H9 (cell line): ENCODE measurements around the gene UBQLN2. TPM values are rescaled to one million over a fixed set of nuclear protein-coding genes. Genes with fewer than 3 reads are reported as not detected.

ENCODE experiments used
- DNase-seq: peaks from one replicate; pipeline ENCODE4 v3.0.0-alpha.2; 2017
- H2AFZ ChIP-seq: one replicate; pipeline ENCODE4 v1.6.1; 2013; ENCODE audit warnings: mild to moderate bottlenecking, low read length, control low read depth, moderate library complexity
- H2AK5ac ChIP-seq: 2 replicates; pipeline ENCODE4 v1.6.1; 2013; ENCODE audit warnings: low read length, control low read depth, mixed read lengths; ENCODE audit not compliant: insufficient read length
- H2BK120ac ChIP-seq: one replicate; pipeline ENCODE4 v1.6.1; 2013; ENCODE audit warnings: low read depth, mild to moderate bottlenecking, low read length, control low read depth, inconsistent platforms; ENCODE audit not compliant: poor library complexity, severe bottlenecking
- H2BK12ac ChIP-seq: 2 replicates; pipeline ENCODE4 v1.6.1; 2013; ENCODE audit warnings: low read length, control low read depth, mixed read lengths, low read depth; ENCODE audit not compliant: insufficient read length
- H2BK15ac ChIP-seq: 2 replicates; pipeline ENCODE4 v1.6.1; 2013; ENCODE audit warnings: low read depth, low read length, control low read depth
- H2BK20ac ChIP-seq: one replicate; pipeline ENCODE4 v1.6.1; 2013; ENCODE audit warnings: low read depth, mild to moderate bottlenecking, low read length, control low read depth, inconsistent platforms; ENCODE audit not compliant: poor library complexity, severe bottlenecking
- H2BK5ac ChIP-seq: 2 replicates; pipeline ENCODE4 v1.6.1; 2013; ENCODE audit warnings: low read length, control low read depth, mixed read lengths; ENCODE audit not compliant: insufficient read length
- H3K14ac ChIP-seq: 2 replicates; pipeline ENCODE4 v1.6.1; 2013; ENCODE audit warnings: low read length, control low read depth; ENCODE audit not compliant: insufficient read depth
- H3K18ac ChIP-seq: 2 replicates; pipeline ENCODE4 v1.6.1; 2013; ENCODE audit warnings: low read depth, mild to moderate bottlenecking, mixed read lengths, low read length, control low read depth; ENCODE audit not compliant: insufficient read length
- H3K23ac ChIP-seq: 2 replicates; pipeline ENCODE4 v1.6.1; 2013; ENCODE audit warnings: low read length, control low read depth, mixed read lengths, low read depth; ENCODE audit not compliant: insufficient read length
- H3K23me2 ChIP-seq: 2 replicates; pipeline ENCODE4 v1.6.1; 2013; ENCODE audit warnings: low read depth, mild to moderate bottlenecking, mixed read lengths, low read length, control low read depth; ENCODE audit not compliant: insufficient read length, poor library complexity, severe bottlenecking
- H3K27ac ChIP-seq: 2 replicates; pipeline ENCODE4 v1.5.1; 2013; ENCODE audit warnings: low read length, control low read depth, mixed read lengths, low read depth; ENCODE audit not compliant: insufficient read length
- H3K27me3 ChIP-seq: 2 replicates; pipeline ENCODE4 v1.6.1; 2013; ENCODE audit warnings: low read length, control low read depth, inconsistent platforms; ENCODE audit not compliant: insufficient read depth
- H3K4ac ChIP-seq: 2 replicates; pipeline ENCODE4 v1.6.1; 2013; ENCODE audit warnings: low read depth, mild to moderate bottlenecking, control low read depth, inconsistent platforms, low read length, moderate library complexity
- H3K4me1 ChIP-seq: 2 replicates; pipeline ENCODE4 v1.6.1; 2013; ENCODE audit warnings: low read length, control low read depth, inconsistent platforms; ENCODE audit not compliant: insufficient read depth
- H3K4me2 ChIP-seq: 2 replicates; pipeline ENCODE4 v1.6.1; 2013; ENCODE audit warnings: low read length, control low read depth, mixed read lengths; ENCODE audit not compliant: insufficient read length, insufficient read depth
- H3K56ac ChIP-seq: 2 replicates; pipeline ENCODE4 v1.6.1; 2013; ENCODE audit warnings: low read depth, mild to moderate bottlenecking, mixed read lengths, low read length, control low read depth; ENCODE audit not compliant: insufficient read length
- H3K79me1 ChIP-seq: 2 replicates; pipeline ENCODE4 v1.6.1; 2013; ENCODE audit warnings: low read depth, mild to moderate bottlenecking, moderate library complexity, low read length, control low read depth, inconsistent platforms; ENCODE audit not compliant: insufficient read depth, poor library complexity, severe bottlenecking
- H3K79me2 ChIP-seq: 2 replicates; pipeline ENCODE4 v1.6.1; 2013; ENCODE audit warnings: low read length, control low read depth, inconsistent platforms; ENCODE audit not compliant: insufficient read depth
- H3K9ac ChIP-seq: 2 replicates; pipeline ENCODE4 v1.6.1; 2013; ENCODE audit warnings: low read length, control low read depth, mixed read lengths; ENCODE audit not compliant: insufficient read length; ENCODE audit errors: extremely low read depth
- H3K9me3 ChIP-seq: one replicate; pipeline ENCODE4 v1.6.1; 2013; ENCODE audit warnings: low read depth, low read length, inconsistent platforms; ENCODE audit not compliant: control insufficient read depth
- H3T11ph ChIP-seq: one replicate; pipeline ENCODE4 v1.6.1; 2013; ENCODE audit warnings: mild to moderate bottlenecking, low read length, control low read depth, inconsistent platforms
- H4K20me1 ChIP-seq: one replicate; pipeline ENCODE4 v1.6.1; 2013; ENCODE audit not compliant: control insufficient read depth, insufficient read length, insufficient read depth
- H4K5ac ChIP-seq: 2 replicates; pipeline ENCODE4 v1.6.1; 2013; ENCODE audit warnings: low read depth, mild to moderate bottlenecking, mixed read lengths, low read length, control low read depth; ENCODE audit not compliant: insufficient read length
- H4K8ac ChIP-seq: replicated peaks from 2 replicates; pipeline ENCODE4 v1.6.1; 2013; ENCODE audit warnings: low read length, control low read depth, mixed read lengths, low read depth; ENCODE audit not compliant: insufficient read length
- H4K91ac ChIP-seq: 2 replicates; pipeline ENCODE4 v1.6.1; 2013; ENCODE audit warnings: low read depth, mild to moderate bottlenecking, moderate library complexity, mixed read lengths, low read length, control low read depth; ENCODE audit not compliant: insufficient read length
- H3K27ac Mint-ChIP-seq, 3 experiments: 2 replicates in 2 of 3; 3 replicates in 1 of 3; pipeline ENCODE4 v1.8.0; 2020 to 2021; ENCODE audit warnings: mixed read lengths in 3 of 3, mild to moderate bottlenecking in 1 of 3, moderate library complexity in 1 of 3
- H3K27me3 Mint-ChIP-seq: 2 replicates; pipeline ENCODE4 v1.8.0; 2021; ENCODE audit warnings: low read depth, mild to moderate bottlenecking, moderate library complexity, mixed read lengths
- H3K36me3 Mint-ChIP-seq, 3 experiments: 2 replicates in 2 of 3; 3 replicates in 1 of 3; pipeline ENCODE4 v1.8.0; 2020 to 2021; ENCODE audit warnings: low read depth in 3 of 3, mixed read lengths in 3 of 3; ENCODE audit not compliant: insufficient read depth in 1 of 3
- H3K4me1 Mint-ChIP-seq, 2 experiments: 2 replicates each; pipeline ENCODE4 v1.8.0; 2020; ENCODE audit warnings: mixed read lengths in 2 of 2
- H3K4me3 Mint-ChIP-seq, 2 experiments: 2 replicates in 1 of 2; 3 replicates in 1 of 2; pipeline ENCODE4 v1.8.0; 2020 to 2021; ENCODE audit warnings: mild to moderate bottlenecking in 2 of 2, mixed read lengths in 2 of 2, moderate library complexity in 1 of 2
- H3K9me3 Mint-ChIP-seq, 2 experiments: 2 replicates in 1 of 2; 3 replicates in 1 of 2; pipeline ENCODE4 v1.8.0; 2020; ENCODE audit warnings: mild to moderate bottlenecking in 2 of 2, mixed read lengths in 2 of 2, moderate library complexity in 1 of 2
- WGBS: extraction: QIAGEN DNeasy Blood & Tissue Kit; methylation state at CpG from one replicate; pipeline ENCODE4 v1.1.7; 2013; ENCODE audit warnings: missing lambda C conversion rate, low lambda C conversion rate, mixed read lengths; ENCODE audit not compliant: insufficient read length; ENCODE audit errors: extremely low coverage; 5-methylcytosine and 5-hydroxymethylcytosine counted together
- total RNA-seq: library from RNA; stranded (reverse); gene quantifications from 2 replicates; pipeline ENCODE4 v1.2.1, GENCODE V29; 2021
- TF ChIP-seq, protein P1 (sequence below): fragments of 200-600 bp; sonication (generic); conservative IDR thresholded peaks from 3 replicates; pipeline ENCODE4 v1.8.0; 2021; ENCODE audit warnings: antibody characterized with exemption, mild to moderate bottlenecking

The UBQLN2 gene
- total RNA-seq, 1 experiment from 2014 or later = 30.0 TPM

- Histone ChIP-seq H3K9ac (no peak overlapping the region), H2BK120ac (no peak overlapping the region), H4K5ac (no peak overlapping the region), H3K27me3 (no peaks in the 10 kb centered on the region), H3K23me2 (no peaks in the 10 kb centered on the region), H3K14ac (no peak overlapping the region), H2BK5ac (no peak overlapping the region), H2BK15ac (no peak overlapping the region), H2AK5ac (no peak overlapping the region), H3K27ac (no peak overlapping the region), H2BK12ac (no peak overlapping the region), H3K79me1 (no peaks in the 10 kb centered on the region), H3K4me2 (no peak overlapping the region), H2BK20ac (no peak overlapping the region), H3K9me3 (peaks cover 5% of the 10 kb centered on the region), H3K79me2 (no peaks in the 10 kb centered on the region), H4K8ac (no peak overlapping the region), H3K4ac (no peak overlapping the region), H3K4me1 (no peaks in the 10 kb centered on the region), H4K20me1 (no peaks in the 10 kb centered on the region), H4K91ac (no peak overlapping the region), H3K23ac (no peak overlapping the region), H3T11ph (no peak overlapping the region), H3K18ac (no peak overlapping the region), H2AFZ (no peak overlapping the region), H3K56ac (no peak overlapping the region)
- Mint-ChIP-seq H3K9me3 (peaks cover 54 to 58% of the 10 kb centered on the region in 2 experiments), H3K4me1 (peaks cover 14 to 17% of the 10 kb centered on the region in 2 experiments), H3K27me3 (no peaks in the 10 kb centered on the region; the same call in 1 of the 2 replicates), H3K27ac (no peak overlapping the region), H3K4me3 (no peak overlapping the region), H3K36me3 (peaks cover 0 to 10% (median 4%) of the 10 kb centered on the region in 3 experiments; a peak in 6 of 7 replicates)
- TF ChIP-seq, protein P1, sequence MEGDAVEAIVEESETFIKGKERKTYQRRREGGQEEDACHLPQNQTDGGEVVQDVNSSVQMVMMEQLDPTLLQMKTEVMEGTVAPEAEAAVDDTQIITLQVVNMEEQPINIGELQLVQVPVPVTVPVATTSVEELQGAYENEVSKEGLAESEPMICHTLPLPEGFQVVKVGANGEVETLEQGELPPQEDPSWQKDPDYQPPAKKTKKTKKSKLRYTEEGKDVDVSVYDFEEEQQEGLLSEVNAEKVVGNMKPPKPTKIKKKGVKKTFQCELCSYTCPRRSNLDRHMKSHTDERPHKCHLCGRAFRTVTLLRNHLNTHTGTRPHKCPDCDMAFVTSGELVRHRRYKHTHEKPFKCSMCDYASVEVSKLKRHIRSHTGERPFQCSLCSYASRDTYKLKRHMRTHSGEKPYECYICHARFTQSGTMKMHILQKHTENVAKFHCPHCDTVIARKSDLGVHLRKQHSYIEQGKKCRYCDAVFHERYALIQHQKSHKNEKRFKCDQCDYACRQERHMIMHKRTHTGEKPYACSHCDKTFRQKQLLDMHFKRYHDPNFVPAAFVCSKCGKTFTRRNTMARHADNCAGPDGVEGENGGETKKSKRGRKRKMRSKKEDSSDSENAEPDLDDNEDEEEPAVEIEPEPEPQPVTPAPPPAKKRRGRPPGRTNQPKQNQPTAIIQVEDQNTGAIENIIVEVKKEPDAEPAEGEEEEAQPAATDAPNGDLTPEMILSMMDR = no peak
- no peak for DNase-seq
- no CpG with 5 or more reads among the region's 2 CpGs for WGBS
Measured at GRCh38 chrX:56615282-56615681, 51.9 kb downstream of the UBQLN2 start.

Other genes starting within 250 kb of the UBQLN2 start
- 62.2 and 62.5 TPM in 2 replicates for gene NBDY, start 165.6 kb downstream of the UBQLN2 start, total RNA-seq